SIG-M5 treated with dmso at 0.1 percent for 504 hours (cell line): ENCODE results near the gene MEF2A.

Source experiments
- DNase-seq: peaks from one replicate; lab custom pipeline; 2025; ENCODE audit not compliant: unreplicated experiment; lab: John Stamatoyannopoulos, UW

Gene MEF2A

GRCh38 chr15:99702895-99703602 is 137.3 kb downstream of the MEF2A start:
- DNase-seq = no peak

GRCh38 chr15:99703603-99704443 is 138.0 kb downstream of the MEF2A start:
- peak; percentile 68 for DNase-seq

- DNase-seq = peak; percentile 80
These were observed 138.7 kb downstream of the MEF2A start for GRCh38 chr15:99704444-99704838.

- DNase-seq = no peak
These were observed 140.9 kb downstream of the MEF2A start for GRCh38 chr15:99706557-99707303.

- DNase-seq = no peak
These were observed 141.9 kb downstream of the MEF2A start for GRCh38 chr15:99707473-99708270.

- DNase-seq = no peak
These were observed 142.8 kb downstream of the MEF2A start for GRCh38 chr15:99708563-99708962.

- no peak for DNase-seq
These were observed 143.6 kb downstream of the MEF2A start for GRCh38 chr15:99709243-99709986.

GRCh38 chr15:99711625-99712024 is 145.8 kb downstream of the MEF2A start:
- no peak for DNase-seq

- no peak for DNase-seq
These were observed 146.6 kb downstream of the MEF2A start for GRCh38 chr15:99712415-99712814.

- no peak for DNase-seq
These were observed 150.8 kb downstream of the MEF2A start for GRCh38 chr15:99716540-99717095.

- DNase-seq = no peak
These were observed 151.6 kb downstream of the MEF2A start for GRCh38 chr15:99717161-99718009.

- no peak for DNase-seq
These were observed 152.6 kb downstream of the MEF2A start for GRCh38 chr15:99718421-99718820.

GRCh38 chr15:99719096-99719541 is 153.3 kb downstream of the MEF2A start:
- DNase-seq = peak; percentile 39

GRCh38 chr15:99720533-99720932 is 154.7 kb downstream of the MEF2A start:
- DNase-seq = no peak

GRCh38 chr15:99721104-99721778 is 155.5 kb downstream of the MEF2A start:
- no peak for DNase-seq

GRCh38 chr15:99721896-99722295 is 156.1 kb downstream of the MEF2A start:
- DNase-seq = no peak

- no peak for DNase-seq
These were observed 156.6 kb downstream of the MEF2A start for GRCh38 chr15:99722406-99722805.

- DNase-seq = no peak
These were observed 160.5 kb downstream of the MEF2A start for GRCh38 chr15:99726333-99726732.
